ENCODE measurements around the gene CTSW.

DNA sequence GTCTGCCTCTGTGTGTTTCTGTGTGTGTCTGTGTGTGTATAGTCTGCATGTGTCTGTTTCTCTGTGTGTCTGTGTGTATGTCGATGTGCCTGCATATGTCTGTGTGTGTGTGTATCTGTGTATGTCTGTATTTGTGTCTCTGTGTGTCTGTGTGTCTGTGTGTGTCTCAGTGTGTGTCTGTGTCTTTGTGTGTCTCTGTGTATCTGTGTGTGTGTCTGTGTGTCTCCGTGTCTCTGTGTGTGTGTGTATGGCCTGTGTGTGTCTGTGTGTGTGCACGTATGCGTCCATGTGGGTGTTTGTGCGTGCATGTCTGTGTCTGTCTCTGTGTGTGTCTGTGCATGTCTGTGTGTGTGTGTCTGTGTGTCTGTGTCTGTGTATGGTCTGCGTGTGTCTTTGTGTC lies 45.4 kb upstream of the CTSW start:
- TF ChIP-seq, protein P1, sequence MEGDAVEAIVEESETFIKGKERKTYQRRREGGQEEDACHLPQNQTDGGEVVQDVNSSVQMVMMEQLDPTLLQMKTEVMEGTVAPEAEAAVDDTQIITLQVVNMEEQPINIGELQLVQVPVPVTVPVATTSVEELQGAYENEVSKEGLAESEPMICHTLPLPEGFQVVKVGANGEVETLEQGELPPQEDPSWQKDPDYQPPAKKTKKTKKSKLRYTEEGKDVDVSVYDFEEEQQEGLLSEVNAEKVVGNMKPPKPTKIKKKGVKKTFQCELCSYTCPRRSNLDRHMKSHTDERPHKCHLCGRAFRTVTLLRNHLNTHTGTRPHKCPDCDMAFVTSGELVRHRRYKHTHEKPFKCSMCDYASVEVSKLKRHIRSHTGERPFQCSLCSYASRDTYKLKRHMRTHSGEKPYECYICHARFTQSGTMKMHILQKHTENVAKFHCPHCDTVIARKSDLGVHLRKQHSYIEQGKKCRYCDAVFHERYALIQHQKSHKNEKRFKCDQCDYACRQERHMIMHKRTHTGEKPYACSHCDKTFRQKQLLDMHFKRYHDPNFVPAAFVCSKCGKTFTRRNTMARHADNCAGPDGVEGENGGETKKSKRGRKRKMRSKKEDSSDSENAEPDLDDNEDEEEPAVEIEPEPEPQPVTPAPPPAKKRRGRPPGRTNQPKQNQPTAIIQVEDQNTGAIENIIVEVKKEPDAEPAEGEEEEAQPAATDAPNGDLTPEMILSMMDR (IDR thresholded peaks at IDR 0.05; ENCODE audit: poor library complexity, severe bottlenecking): no peak
- no peak for TF ChIP-seq TAF1 (IDR thresholded peaks at IDR 0.05; ENCODE audit: low read depth)
- TF ChIP-seq MXI1 (conservative IDR thresholded peaks at IDR 0.05; ENCODE audit: poor library complexity, severe bottlenecking): no peak
- TF ChIP-seq EZH2 (IDR thresholded peaks at IDR 0.05; ENCODE audit: borderline replicate concordance, insufficient read depth, low read length, poor library complexity, severe bottlenecking): no peak
- TF ChIP-seq, protein P2, sequence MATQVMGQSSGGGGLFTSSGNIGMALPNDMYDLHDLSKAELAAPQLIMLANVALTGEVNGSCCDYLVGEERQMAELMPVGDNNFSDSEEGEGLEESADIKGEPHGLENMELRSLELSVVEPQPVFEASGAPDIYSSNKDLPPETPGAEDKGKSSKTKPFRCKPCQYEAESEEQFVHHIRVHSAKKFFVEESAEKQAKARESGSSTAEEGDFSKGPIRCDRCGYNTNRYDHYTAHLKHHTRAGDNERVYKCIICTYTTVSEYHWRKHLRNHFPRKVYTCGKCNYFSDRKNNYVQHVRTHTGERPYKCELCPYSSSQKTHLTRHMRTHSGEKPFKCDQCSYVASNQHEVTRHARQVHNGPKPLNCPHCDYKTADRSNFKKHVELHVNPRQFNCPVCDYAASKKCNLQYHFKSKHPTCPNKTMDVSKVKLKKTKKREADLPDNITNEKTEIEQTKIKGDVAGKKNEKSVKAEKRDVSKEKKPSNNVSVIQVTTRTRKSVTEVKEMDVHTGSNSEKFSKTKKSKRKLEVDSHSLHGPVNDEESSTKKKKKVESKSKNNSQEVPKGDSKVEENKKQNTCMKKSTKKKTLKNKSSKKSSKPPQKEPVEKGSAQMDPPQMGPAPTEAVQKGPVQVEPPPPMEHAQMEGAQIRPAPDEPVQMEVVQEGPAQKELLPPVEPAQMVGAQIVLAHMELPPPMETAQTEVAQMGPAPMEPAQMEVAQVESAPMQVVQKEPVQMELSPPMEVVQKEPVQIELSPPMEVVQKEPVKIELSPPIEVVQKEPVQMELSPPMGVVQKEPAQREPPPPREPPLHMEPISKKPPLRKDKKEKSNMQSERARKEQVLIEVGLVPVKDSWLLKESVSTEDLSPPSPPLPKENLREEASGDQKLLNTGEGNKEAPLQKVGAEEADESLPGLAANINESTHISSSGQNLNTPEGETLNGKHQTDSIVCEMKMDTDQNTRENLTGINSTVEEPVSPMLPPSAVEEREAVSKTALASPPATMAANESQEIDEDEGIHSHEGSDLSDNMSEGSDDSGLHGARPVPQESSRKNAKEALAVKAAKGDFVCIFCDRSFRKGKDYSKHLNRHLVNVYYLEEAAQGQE (IDR thresholded peaks at IDR 0.05; ENCODE audit: borderline replicate concordance): no peak
- TF ChIP-seq RAD21 (conservative IDR thresholded peaks at IDR 0.05): no peak
- no peak for TF ChIP-seq POLR2AphosphoS5 (IDR thresholded peaks at IDR 0.05)

All from neural cell (in vitro differentiated cells).